Caco-2 (cell line): ENCODE results near the gene NUDT1. TPM values are rescaled to one million over a fixed set of nuclear protein-coding genes. Genes with fewer than 3 reads are reported as not detected.

Source experiments
- BruUV-seq: library from RNA; stranded (reverse); fragments of 400-500 nt; replicated peaks from 2 replicates; lab custom pipeline; 2021; lab: Mats Ljungman, UMichigan
- CTCF ChIA-PET: fragments of 300-600 bp; sonication (Branson Sonifier 250); formaldehyde crosslinking; loops from one replicate; lab custom pipeline; 2022; ENCODE audit warnings: antibody characterized with exemption; lab: Charles Lee
- POLR2A ChIA-PET: fragments of 300-600 bp; sonication (Branson Sonifier 250); formaldehyde crosslinking; loops from one replicate; lab custom pipeline; 2022; ENCODE audit warnings: antibody characterized with exemption; lab: Charles Lee
- DNase-seq, 2 experiments: peaks; one replicate each; pipeline versions ENCODE4 v3.0.0 to v3.0.0-alpha.2; 2020 to 2022
- H3K27me3 ChIP-seq: replicated peaks from 2 replicates; pipeline ENCODE4 v1.6.0; 2011; ENCODE audit warnings: low read length; ENCODE audit not compliant: control insufficient read depth, insufficient read depth
- H3K36me3 ChIP-seq: 2 replicates; pipeline ENCODE4 v1.5.1; 2011; ENCODE audit warnings: low read length; ENCODE audit not compliant: control insufficient read depth, insufficient read depth
- H3K4me1 ChIP-seq: fragments of 250-450 bp; sonication (Bioruptor Pico); 2 replicates; pipeline ENCODE4 v1.5.1; 2020; ENCODE audit warnings: mild to moderate bottlenecking
- H3K4me3 ChIP-seq: 2 replicates; pipeline ENCODE4 v1.5.1; 2011; ENCODE audit warnings: low read depth, mild to moderate bottlenecking, control low read depth, low read length
- H3K9me3 ChIP-seq: fragments of 250-450 bp; sonication (Bioruptor Pico); 2 replicates; pipeline ENCODE4 v1.5.1; 2020; ENCODE audit warnings: mild to moderate bottlenecking, moderate library complexity
- H3K27ac Mint-ChIP-seq: one replicate; pipeline ENCODE4 v1.8.0; 2022; ENCODE audit warnings: mixed read lengths; ENCODE audit not compliant: unreplicated experiment
- H3K27me3 Mint-ChIP-seq: one replicate; pipeline ENCODE4 v1.8.0; 2022; ENCODE audit warnings: mixed read lengths; ENCODE audit not compliant: insufficient read depth, unreplicated experiment
- H3K36me3 Mint-ChIP-seq: one replicate; pipeline ENCODE4 v1.8.0; 2022; ENCODE audit warnings: mild to moderate bottlenecking, mixed read lengths; ENCODE audit not compliant: insufficient read depth, unreplicated experiment
- H3K4me1 Mint-ChIP-seq: one replicate; pipeline ENCODE4 v1.8.0; 2022; ENCODE audit warnings: low read depth, mixed read lengths; ENCODE audit not compliant: unreplicated experiment
- H3K4me3 Mint-ChIP-seq: one replicate; pipeline ENCODE4 v1.8.0; 2022; ENCODE audit warnings: mild to moderate bottlenecking, moderate library complexity, mixed read lengths; ENCODE audit not compliant: unreplicated experiment
- H3K9me3 Mint-ChIP-seq: one replicate; pipeline ENCODE4 v1.8.0; 2022; ENCODE audit warnings: mixed read lengths; ENCODE audit not compliant: unreplicated experiment
- CTCF ChIP-seq, 2 experiments: fragments of 200-600 bp in 1 of 2; IDR thresholded peaks; 1 replicate in 1 of 2; 2 replicates in 1 of 2; pipeline versions ENCODE4 v1.5.1 to v1.8.0; 2011 to 2022; ENCODE audit warnings: antibody characterized with exemption in 1 of 2, control low read depth in 1 of 2, inconsistent platforms in 1 of 2, low read depth in 1 of 2, low read length in 1 of 2, mild to moderate bottlenecking in 1 of 2, moderate library complexity in 1 of 2; ENCODE audit not compliant: insufficient read depth in 1 of 2, severe bottlenecking in 1 of 2, unreplicated experiment in 1 of 2
- intact Hi-C: fragments of 100-400 bp; cut with micrococcal nuclease; formaldehyde crosslinking; loops from one replicate; pipeline ENCODE4 v1.10.0; 2022; ENCODE audit not compliant: unreplicated experiment
- total RNA-seq: library from RNA; stranded (reverse); gene quantifications from 2 replicates; pipeline ENCODE4 v1.2.3, GENCODE V29; 2022

NUDT1 gene
- total RNA-seq, 1 experiment from 2014 or later = 42.8 TPM

GRCh38 chr7:2213551-2214215, 28.3 kb upstream of the NUDT1 start:
- peaks cover 10% of the 10 kb centered on the region for H3K36me3 ChIP-seq
- no peak overlapping the region for H3K4me3 ChIP-seq
- CTCF ChIA-PET = interaction anchor here (0.7 kb wide), 1 partner anchor 135 kb away, joined by 3 read pairs; no protein-coding TSS in a partner anchor
- H3K4me1 Mint-ChIP-seq = no peaks in the 10 kb centered on the region
- TF ChIP-seq CTCF (IDR thresholded peaks at IDR 0.05; ENCODE audit: insufficient read depth in 1 of 2, low read depth in 1 of 2, low read length in 1 of 2, severe bottlenecking in 1 of 2, unreplicated experiment in 1 of 2) = no peak
- H3K27me3 Mint-ChIP-seq = no peaks in the 10 kb centered on the region
- DNase-seq = no peak
- H3K27me3 ChIP-seq = no peaks in the 10 kb centered on the region
- peaks cover 73% of the 10 kb centered on the region for H3K36me3 Mint-ChIP-seq
- POLR2A ChIA-PET = interaction anchor here (0.6 kb wide), 1 partner anchor 35 kb away, joined by 4 read pairs; no protein-coding TSS in a partner anchor
- H3K4me1 ChIP-seq = no peaks in the 10 kb centered on the region
- H3K9me3 ChIP-seq = no peaks in the 10 kb centered on the region
- H3K9me3 Mint-ChIP-seq = no peaks in the 10 kb centered on the region
- intact Hi-C loops = no loop called here
- no TSS peak for BruUV-seq
- no peak overlapping the region for H3K4me3 Mint-ChIP-seq
- no peak overlapping the region for H3K27ac Mint-ChIP-seq

- no peak overlapping the region for H3K4me3 Mint-ChIP-seq
- peaks cover 6% of the 10 kb centered on the region for H3K36me3 ChIP-seq
- H3K36me3 Mint-ChIP-seq = peaks cover 71% of the 10 kb centered on the region
- ChIA-PET CTCF (no interaction called here), POLR2A (no interaction called here)
- no peaks in the 10 kb centered on the region for H3K9me3 ChIP-seq
- intact Hi-C loops = no loop called here
- TF ChIP-seq CTCF (IDR thresholded peaks at IDR 0.05; ENCODE audit: insufficient read depth in 1 of 2, low read depth in 1 of 2, low read length in 1 of 2, severe bottlenecking in 1 of 2, unreplicated experiment in 1 of 2) = no peak
- H3K4me1 Mint-ChIP-seq = no peaks in the 10 kb centered on the region
- H3K4me1 ChIP-seq = no peaks in the 10 kb centered on the region
- H3K4me3 ChIP-seq = no peak overlapping the region
- H3K9me3 Mint-ChIP-seq = no peaks in the 10 kb centered on the region
- no peak overlapping the region for H3K27ac Mint-ChIP-seq
- H3K27me3 Mint-ChIP-seq = no peaks in the 10 kb centered on the region
- no peak for DNase-seq
- no peaks in the 10 kb centered on the region for H3K27me3 ChIP-seq
- no TSS peak for BruUV-seq
Measured at GRCh38 chr7:2214636-2215035, 27.4 kb upstream of the NUDT1 start.

- Mint-ChIP-seq H3K36me3 (peaks cover 71% of the 10 kb centered on the region), H3K4me3 (no peak overlapping the region), H3K27me3 (no peaks in the 10 kb centered on the region), H3K4me1 (no peaks in the 10 kb centered on the region), H3K27ac (no peak overlapping the region), H3K9me3 (no peaks in the 10 kb centered on the region)
- intact Hi-C loops = no loop called here
- no peak for TF ChIP-seq CTCF (IDR thresholded peaks at IDR 0.05; ENCODE audit: insufficient read depth in 1 of 2, low read depth in 1 of 2, low read length in 1 of 2, severe bottlenecking in 1 of 2, unreplicated experiment in 1 of 2)
- Histone ChIP-seq H3K9me3 (no peaks in the 10 kb centered on the region), H3K4me1 (no peaks in the 10 kb centered on the region), H3K36me3 (peaks cover 7% of the 10 kb centered on the region), H3K27me3 (no peaks in the 10 kb centered on the region), H3K4me3 (no peak overlapping the region)
- ChIA-PET POLR2A (no interaction called here), CTCF (no interaction called here)
- BruUV-seq = no TSS peak
- DNase-seq = no peak
Measured at GRCh38 chr7:2215851-2216250, 26.2 kb upstream of the NUDT1 start.
